ENCODE data around the gene ANO9.
"Not testable (repeated sequence)": the region's sequence is repeated elsewhere in the genome, so short reads cannot be mapped to it uniquely, and the experiment has no call there.

ANO9 gene

DNA sequence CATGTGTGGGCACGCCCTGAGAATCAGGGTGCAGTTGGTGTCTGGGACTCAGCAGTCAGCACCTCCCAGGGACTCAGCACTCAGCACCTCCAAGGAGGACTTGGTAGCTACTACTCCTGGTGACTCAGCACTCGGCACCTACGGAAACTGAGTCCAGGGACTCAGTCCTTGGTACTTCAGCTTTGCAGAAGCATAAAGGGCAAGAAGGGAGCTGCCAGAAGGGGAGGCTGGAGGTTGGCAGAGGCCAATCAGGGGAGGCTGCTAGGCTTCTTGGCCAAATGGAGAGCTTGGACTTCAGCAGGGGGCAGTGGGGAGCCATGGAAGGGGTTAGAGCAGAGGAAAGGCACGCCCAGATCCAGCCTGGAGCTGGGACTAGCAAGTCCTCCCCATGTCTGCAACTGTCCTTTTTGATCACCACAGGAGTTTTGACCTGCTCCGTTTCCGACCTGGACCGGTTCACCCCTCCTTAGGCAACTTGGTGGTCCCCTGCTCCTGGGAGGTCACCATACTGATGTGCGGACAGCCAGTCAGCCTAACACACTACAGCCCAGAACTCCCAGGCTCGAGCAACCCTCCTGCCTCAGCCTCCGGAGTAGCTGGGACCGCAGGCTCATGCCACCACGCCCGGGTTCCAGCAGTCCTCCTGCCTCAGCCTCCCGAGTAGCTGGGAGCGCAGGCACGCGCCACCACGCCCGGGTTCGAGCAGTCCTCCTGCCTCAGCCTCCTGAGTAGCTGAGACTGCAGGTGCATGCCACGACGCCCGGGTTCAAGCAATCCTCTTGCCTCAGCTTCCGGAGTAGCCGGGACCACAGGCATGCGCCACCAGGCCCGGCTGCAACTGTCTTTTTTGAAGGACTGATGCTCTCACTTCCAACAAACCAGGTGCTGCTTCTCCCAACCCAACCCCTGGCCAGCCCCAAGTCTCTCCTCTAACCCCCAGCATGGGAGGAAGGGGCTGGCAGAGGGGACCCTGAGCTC is 1.5 kb downstream of the ANO9 start:
- H3K27me3 ChIP-seq: peaks cover 50% of the 10 kb centered on the region
- no peaks in the 10 kb centered on the region for H3K4me1 ChIP-seq (ENCODE audit: control insufficient read depth in 1 of 2, insufficient read depth in 1 of 2, low read depth in 1 of 2, low read length in 1 of 2)
- no peaks in the 10 kb centered on the region for H3K36me3 ChIP-seq
- TF ChIP-seq, protein P1, sequence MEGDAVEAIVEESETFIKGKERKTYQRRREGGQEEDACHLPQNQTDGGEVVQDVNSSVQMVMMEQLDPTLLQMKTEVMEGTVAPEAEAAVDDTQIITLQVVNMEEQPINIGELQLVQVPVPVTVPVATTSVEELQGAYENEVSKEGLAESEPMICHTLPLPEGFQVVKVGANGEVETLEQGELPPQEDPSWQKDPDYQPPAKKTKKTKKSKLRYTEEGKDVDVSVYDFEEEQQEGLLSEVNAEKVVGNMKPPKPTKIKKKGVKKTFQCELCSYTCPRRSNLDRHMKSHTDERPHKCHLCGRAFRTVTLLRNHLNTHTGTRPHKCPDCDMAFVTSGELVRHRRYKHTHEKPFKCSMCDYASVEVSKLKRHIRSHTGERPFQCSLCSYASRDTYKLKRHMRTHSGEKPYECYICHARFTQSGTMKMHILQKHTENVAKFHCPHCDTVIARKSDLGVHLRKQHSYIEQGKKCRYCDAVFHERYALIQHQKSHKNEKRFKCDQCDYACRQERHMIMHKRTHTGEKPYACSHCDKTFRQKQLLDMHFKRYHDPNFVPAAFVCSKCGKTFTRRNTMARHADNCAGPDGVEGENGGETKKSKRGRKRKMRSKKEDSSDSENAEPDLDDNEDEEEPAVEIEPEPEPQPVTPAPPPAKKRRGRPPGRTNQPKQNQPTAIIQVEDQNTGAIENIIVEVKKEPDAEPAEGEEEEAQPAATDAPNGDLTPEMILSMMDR (IDR thresholded peaks at IDR 0.05): no peak
- no peaks in the 10 kb centered on the region for H3K9me3 ChIP-seq
- no peak overlapping the region for H3K4me3 ChIP-seq (ENCODE audit: low read depth in 1 of 2, low read length in 1 of 2)
- no peak overlapping the region for H3K27ac ChIP-seq

DNA sequence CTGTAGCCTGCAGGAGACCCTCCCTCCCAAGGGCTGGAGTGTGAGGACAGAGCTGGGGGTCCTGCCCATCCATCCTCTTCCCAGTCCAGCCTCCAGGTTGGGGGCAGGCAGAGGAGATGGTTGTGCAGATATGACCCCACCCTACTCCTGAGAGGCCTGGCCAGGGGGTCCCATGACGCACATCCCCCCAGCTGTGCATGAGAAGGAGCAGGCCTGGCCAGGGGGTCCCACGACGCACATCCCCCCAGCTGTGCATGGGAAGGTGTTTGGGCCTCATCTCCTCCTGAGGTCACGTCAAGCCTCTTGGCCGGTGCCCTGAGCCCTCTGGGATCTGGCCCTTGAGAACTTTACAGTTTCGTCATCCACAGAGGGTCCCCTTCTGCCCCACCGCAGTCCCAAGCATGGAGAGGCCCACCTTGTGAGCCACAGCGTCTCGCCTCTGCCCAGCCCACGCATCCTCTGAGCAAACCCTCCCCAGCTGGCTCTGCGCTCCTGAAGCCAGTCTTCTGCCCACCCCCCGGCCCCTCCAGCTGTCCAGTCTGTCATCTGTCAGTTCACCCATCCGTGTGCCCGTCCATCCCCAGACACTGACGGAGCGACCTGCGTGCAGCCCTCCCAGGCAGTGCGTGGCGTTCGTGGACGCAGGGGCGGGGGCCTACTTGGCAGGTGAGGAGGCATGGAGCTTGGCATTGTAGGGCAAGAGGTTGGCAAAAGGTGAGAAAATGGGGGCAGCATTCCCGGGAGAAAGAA is 2.3 kb downstream of the ANO9 start:
- Histone ChIP-seq H3K27me3 (peaks cover 41% of the 10 kb centered on the region), H3K4me1 (ENCODE audit: control insufficient read depth in 1 of 2, insufficient read depth in 1 of 2, low read depth in 1 of 2, low read length in 1 of 2) (no peaks in the 10 kb centered on the region), H3K9me3 (no peaks in the 10 kb centered on the region), H3K36me3 (no peaks in the 10 kb centered on the region), H3K27ac (no peak overlapping the region), H3K4me3 (ENCODE audit: low read depth in 1 of 2, low read length in 1 of 2) (no peak overlapping the region)
- TF ChIP-seq, protein P1 (IDR thresholded peaks at IDR 0.05): no peak

DNA sequence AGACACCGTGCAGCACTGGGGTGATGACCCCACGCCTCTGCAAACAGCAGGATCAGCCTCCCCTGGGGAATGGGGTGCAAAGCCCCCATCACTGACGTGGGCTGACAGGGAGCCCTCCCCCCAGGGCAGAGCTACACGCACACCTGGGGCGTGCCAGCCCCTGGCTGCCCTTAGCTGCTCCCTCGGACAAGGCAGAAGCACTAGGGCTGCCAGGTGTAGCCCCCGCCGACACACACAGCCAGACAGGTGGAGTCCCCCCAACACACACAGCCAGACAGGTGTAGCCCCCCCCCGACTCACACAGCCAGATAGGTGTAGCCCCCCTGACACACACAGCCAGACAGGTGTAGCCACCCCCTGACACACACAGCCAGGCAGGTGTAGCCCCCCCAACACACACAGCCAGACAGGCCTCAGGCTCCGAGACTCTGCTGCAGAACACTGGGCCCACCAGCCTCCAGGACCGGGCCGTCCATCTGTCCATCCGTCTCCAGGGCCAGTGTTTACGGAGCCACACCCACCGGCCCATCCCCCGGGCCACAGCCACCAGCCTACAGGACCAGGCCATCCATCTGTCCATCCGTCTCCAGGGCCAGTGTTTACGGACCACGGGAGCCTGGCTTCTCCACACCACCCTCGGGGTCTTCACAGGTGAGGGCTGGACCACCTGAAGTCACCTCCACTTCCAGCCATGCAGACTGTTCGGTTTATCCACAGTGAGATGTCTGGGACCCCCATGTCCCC is 3.5 kb downstream of the ANO9 start:
- no peaks in the 10 kb centered on the region for H3K9me3 ChIP-seq
- H3K27ac ChIP-seq: no peak overlapping the region
- TF ChIP-seq, protein P1 (IDR thresholded peaks at IDR 0.05): no peak
- peaks cover 29% of the 10 kb centered on the region for H3K27me3 ChIP-seq
- H3K4me3 ChIP-seq (ENCODE audit: low read depth in 1 of 2, low read length in 1 of 2): no peak overlapping the region
- no peaks in the 10 kb centered on the region for H3K36me3 ChIP-seq
- H3K4me1 ChIP-seq (ENCODE audit: control insufficient read depth in 1 of 2, insufficient read depth in 1 of 2, low read depth in 1 of 2, low read length in 1 of 2): no peaks in the 10 kb centered on the region

DNA sequence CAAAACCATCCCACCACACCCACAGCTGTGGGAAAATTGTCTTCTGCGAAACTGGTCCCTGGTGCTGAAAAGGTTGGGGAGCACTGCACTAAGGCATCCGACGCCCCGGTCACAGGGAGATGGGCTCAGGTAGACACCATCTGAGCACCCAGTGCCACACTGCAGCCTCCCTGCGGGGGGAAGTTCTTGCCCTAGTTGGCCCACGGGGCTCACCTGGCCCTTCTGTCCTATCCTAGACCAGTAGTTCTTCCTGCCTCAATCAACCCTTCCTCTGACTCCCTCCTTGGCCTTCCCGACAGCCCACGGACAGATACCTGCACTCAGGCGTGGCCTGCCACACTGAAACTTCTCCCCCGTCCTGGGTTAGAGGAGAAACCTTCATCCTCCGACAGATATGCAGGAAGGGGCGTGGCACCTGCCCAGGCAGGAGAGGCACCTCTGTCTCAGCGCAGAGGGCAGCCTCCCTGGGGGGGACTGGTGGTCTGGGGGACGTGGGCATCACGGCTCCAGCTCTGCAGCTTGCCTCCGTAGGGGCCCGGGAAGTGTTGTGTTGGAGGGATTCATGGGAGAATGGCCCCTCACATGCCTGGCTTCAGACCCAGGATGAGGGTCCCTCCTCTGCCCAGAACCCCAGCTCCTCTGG is 4.5 kb downstream of the ANO9 start:
- H3K4me3 ChIP-seq (ENCODE audit: low read depth in 1 of 2, low read length in 1 of 2): no peak overlapping the region
- peaks cover 20% of the 10 kb centered on the region for H3K27me3 ChIP-seq
- H3K4me1 ChIP-seq (ENCODE audit: control insufficient read depth in 1 of 2, insufficient read depth in 1 of 2, low read depth in 1 of 2, low read length in 1 of 2): no peaks in the 10 kb centered on the region
- no peaks in the 10 kb centered on the region for H3K9me3 ChIP-seq
- TF ChIP-seq, protein P1 (IDR thresholded peaks at IDR 0.05): no peak
- no peaks in the 10 kb centered on the region for H3K36me3 ChIP-seq
- H3K27ac ChIP-seq: no peak overlapping the region

DNA sequence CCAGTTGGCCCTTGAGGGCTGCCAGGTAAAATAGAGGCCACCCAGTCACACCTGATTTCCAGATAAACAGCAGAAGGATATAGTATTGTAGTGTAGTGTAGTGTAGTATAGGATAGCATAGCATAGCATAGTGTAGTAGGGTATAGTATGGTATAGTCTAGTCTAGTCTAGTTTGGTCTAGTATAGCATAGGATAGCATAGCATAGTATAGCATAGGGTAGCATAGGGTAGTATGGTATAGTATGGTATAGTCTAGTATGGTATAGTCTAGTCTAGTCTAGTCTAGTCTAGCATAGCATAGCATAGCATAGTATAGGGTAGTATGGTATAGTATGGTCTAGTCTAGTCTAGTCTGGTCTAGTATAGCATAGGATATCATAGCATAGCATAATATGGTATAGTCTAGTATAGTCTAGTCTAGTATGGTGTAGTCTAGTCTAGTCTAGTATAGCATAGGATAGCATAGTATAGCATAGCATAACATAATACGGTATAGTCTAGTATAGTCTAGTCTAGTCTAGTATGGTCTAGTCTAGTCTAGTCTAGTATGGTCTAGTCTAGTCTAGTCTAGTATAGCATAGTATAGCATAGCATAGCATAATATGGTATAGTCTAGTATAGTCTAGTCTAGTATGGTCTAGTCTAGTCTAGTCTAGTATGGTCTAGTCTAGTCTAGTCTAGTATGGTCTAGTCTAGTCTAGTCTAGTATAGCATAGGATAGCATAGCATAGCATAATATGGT is 6.6 kb downstream of the ANO9 start:
- H3K27me3 ChIP-seq; H3K36me3 ChIP-seq; H3K9me3 ChIP-seq; H3K27ac ChIP-seq; H3K4me1 ChIP-seq (ENCODE audit: control insufficient read depth in 1 of 2, insufficient read depth in 1 of 2, low read depth in 1 of 2, low read length in 1 of 2); H3K4me3 ChIP-seq (ENCODE audit: low read depth in 1 of 2, low read length in 1 of 2): not testable (repeated sequence)
